HG02938 (cell line): Measurements from ENCODE around the gene ARHGAP15.
"Not testable (repeated sequence)": the region's sequence is repeated elsewhere in the genome, so short reads cannot be mapped to it uniquely, and the experiment has no call there.

Experiments used
- ATAC-seq: cut with Tn5 transposase; IDR thresholded peaks from one replicate; pipeline ENCODE4 v1.9.1; 2021; ENCODE audit warnings: mild to moderate bottlenecking, moderate library complexity; ENCODE audit not compliant: unreplicated experiment

The ARHGAP15 gene

DNA sequence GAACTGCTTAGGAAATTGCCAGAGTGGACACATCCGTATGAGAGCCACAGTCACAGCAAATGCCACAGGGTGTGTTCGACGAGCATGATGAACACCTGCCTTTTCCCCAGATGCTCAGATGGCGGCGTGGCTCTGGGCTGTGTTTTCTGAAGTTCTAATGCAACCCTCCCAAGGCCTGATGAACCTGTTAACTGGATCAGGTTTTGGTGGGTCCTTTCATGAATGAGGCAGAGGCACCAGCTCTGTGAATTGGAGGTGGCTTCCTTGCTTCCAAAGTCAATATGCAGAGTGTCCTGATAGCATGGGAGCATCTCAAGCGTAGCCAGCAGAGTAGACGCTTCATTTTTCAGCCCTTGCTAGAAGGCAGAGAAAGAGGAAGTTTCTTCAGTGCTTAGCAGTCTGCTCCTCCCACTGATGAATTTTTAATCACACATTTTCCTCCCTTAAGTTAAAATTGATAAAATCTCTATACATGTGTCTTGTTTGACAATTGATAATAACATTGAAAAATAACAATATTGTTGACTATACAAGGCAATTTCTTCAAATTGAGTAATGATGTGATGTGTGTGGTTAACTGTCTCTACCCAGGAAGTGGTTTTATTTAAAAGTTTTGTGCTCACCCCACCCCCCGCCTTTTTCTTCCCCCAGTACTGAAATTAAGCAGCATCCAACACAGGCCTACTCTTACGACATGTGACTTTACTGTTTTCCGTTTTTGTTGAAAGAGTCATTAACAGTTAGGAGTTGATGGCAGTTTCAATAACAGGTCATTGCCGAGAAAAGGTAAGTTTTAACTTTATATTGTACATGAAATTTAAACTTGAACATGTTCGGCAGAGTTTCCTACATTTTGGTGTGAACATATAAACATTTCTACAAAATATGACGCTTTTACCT, at the start of gene ARHGAP15:
Gene ARHGAP15 (plus strand): TSS at position 739 of the 900 bp plus-strand sequence.
- ATAC-seq = peak; percentile 94

- ATAC-seq = no peak
Observed at GRCh38 chr2:143081616-143082015, 47.6 kb upstream of the ARHGAP15 start.

- ATAC-seq = no peak
Observed at GRCh38 chr2:143083636-143084035, 45.6 kb upstream of the ARHGAP15 start.

DNA sequence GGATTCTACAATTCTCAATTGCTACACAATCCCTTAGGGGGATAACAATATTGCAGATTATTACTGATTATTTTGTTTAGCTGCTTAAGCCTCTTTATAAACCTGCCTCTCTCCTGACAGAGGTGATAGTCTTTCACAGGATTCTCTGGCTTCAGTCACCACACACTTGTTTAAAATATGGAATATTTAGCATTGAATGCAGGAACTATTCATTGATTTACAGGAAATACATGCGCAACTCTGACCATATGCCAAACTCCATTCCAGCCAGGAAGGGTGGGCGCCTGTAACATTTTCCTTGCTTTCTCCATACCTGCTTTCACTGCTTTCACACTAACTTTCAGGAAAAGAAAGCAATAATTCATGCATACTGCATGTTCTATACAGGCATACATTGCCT, 44.8 kb upstream of the ARHGAP15 start:
- no peak for ATAC-seq

DNA sequence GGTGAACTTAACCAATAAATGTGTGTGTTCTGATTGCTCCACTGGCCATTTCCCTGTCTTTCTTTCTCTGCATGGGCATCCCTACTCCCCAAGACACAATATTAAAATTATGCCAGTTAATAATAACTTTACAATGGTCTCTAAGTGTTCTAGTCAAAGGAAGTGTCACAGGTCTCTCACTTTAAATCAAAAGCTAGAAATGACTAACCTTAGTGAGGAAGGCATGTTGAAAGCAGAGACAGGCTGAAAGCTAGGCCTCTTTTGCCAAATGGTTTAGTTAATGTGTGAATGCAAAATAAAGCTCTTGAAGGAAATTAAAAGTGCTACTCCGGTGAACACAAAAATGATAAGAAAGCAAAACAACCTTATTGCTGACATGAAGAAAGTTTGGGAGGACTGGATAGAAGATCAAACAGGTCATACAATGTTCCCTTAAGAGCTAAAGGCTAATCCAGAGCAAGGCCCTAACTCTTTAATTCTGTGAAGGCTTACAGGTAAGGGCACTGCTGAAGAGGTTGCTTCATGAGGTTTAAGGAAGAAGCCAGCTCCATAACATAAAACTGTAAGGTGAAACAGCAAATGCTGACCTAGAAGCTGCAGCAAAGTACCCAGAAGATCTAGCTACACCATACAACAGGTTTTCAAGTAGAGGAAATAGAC, 44.0 kb upstream of the ARHGAP15 start:
- ATAC-seq = peak; percentile 68

GRCh38 chr2:143087033-143087432, 42.2 kb upstream of the ARHGAP15 start:
- ATAC-seq = no peak

DNA sequence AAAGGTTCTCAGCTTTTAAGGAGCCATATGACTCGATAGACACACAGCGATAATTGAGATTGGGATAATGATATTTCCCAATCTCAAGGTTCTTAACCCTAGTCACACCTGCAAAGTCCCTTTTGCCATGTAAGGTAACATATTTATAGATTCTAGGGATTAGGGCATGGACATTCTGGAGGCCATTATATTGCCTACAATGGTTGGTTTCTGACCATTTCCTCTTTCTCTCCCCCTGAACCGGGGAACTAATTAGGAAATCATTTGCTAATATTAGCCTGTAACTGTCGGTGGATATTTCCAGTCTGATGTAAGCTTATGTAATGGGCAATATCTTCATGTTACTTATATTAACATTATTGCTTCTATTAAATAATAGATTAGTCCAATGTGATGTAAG, 40.8 kb upstream of the ARHGAP15 start:
- ATAC-seq = no peak

GRCh38 chr2:143089520-143089919, 39.7 kb upstream of the ARHGAP15 start:
- not testable (repeated sequence) for ATAC-seq

DNA sequence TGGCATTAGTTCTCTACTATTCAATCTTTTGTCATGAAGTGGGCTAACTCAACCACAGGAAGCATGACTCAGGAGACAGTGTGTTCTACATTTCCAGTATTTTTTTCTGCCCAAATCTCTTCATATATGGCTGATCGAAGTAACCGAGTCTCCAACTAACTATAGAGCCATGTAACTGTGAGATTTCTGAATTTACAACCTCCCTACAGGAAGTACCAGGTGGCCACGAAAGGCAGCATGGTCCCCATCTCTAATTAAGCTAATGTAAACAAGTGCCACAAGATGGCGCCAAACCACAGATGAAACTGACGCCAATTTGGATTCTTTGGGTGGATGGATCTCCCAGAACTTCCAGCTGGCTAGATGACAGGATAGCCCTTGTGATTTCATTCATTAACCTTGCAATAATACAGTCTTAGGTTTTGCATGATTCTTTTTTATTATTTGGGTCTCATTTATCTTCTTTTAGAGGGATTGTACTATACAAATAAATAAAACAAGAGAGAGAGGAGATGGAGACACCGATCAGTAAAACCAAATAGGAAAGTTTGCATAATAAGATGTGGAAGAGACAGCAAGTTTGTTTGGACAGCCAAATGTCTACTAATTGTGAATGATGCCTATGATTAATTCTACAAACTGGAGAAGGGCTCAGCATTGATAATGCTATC, 18.3 kb upstream of the ARHGAP15 start:
- ATAC-seq = peak; percentile 81

- no peak for ATAC-seq
Observed at GRCh38 chr2:143117225-143117624, 12.0 kb upstream of the ARHGAP15 start.

GRCh38 chr2:143121079-143121478, 8.1 kb upstream of the ARHGAP15 start:
- ATAC-seq = no peak

- ATAC-seq = no peak
Observed at GRCh38 chr2:143121957-143122356, 7.3 kb upstream of the ARHGAP15 start.

DNA sequence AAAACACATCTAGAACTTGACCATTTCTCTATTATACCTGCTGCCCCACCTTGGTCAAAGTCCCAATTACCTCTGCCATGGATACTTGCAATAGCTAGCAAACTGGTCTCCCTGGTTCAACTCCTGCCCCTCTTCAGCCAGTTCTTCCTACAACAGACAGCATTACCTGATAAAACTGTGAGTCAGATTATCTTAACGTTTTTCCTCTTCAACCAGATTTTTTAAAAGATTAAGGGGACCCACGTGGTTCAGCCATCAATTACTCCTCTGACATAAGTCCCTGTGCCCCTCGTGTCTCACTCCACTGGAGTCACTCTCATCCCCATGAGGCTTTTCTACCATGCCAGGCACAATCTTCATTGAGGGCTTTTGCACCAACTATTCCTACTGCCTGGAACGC, 5.3 kb upstream of the ARHGAP15 start:
- no peak for ATAC-seq

DNA sequence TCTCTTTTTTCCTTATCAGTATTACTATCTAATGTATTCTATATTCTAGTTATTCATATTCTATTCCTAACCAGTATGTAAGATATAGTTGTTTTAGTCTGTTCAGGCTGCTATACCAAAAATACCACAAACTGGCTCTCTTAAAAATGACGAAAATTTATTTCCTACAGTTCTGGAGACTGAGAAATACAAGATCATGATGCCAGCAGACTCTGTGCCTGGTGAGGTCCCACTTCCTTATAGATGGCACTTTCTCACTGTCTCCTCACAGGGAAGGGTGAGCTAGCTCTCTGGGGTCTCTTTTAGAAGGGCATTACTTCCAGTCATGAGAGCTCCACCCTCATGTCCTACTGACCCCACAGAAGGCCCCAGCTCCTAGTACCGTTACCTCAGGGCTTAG, 4.8 kb upstream of the ARHGAP15 start:
- no peak for ATAC-seq

DNA sequence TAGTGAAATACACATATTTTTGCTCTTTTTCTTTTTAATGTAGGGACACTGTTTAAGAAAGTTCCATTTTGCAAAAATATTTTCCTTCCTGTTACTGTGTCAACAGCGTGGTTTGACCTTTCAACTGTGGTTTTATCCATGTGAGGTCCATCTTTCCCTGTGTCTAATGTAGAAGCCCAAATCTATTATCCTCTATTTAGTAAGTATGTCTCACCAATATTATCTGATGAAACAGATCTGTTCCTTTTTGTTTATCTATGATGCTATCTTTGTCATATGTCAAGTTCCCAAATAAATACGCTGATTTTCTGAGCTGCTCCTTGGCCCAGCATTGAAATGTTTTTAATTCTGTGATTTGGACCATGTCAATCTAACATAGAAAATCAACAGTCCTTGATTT, 3.5 kb upstream of the ARHGAP15 start:
- no peak for ATAC-seq

GRCh38 chr2:143132355-143132754, 3.1 kb downstream of the ARHGAP15 start:
- ATAC-seq = no peak

DNA sequence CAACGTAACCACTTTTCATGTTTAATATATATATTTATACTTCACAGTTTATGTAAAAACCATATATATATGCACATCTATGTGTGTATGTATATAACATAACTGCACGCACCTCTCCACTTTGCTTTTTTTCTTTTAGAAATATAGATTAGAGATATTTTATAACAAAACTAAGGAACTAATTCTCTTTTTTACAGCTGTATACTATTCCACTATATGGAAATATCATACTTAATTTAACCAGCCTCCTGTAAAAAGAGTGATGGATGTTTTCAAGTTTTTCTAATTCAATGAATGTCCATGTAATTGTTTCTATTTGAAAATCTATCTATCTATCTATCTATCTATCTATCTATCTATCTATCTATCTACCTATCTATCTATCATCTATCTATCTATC, 4.6 kb downstream of the ARHGAP15 start:
- ATAC-seq = no peak

DNA sequence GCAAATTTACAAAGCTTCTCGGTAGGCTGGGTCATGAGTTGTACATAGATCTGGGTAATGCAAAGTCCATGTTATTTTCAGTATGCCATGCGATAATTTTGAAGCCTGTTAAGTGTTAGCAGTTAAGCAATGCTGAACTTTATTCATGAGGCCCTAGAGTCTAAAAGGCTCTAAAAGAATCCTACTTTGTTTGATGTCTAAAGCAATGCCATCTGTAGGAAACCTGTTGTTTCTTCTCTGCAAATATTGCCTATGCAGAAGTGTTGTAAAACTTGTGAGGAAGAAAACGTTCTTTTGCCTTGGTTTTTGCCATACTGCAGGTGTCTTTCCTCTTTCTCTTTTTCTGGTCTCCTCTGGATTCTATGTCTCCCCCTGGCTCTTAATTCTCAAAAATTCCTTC, 9.1 kb downstream of the ARHGAP15 start:
- ATAC-seq = no peak

- no peak for ATAC-seq
Observed at GRCh38 chr2:143139835-143140393, 10.7 kb downstream of the ARHGAP15 start.

GRCh38 chr2:143140864-143141661, 11.8 kb downstream of the ARHGAP15 start:
- ATAC-seq = peak; percentile 80

DNA sequence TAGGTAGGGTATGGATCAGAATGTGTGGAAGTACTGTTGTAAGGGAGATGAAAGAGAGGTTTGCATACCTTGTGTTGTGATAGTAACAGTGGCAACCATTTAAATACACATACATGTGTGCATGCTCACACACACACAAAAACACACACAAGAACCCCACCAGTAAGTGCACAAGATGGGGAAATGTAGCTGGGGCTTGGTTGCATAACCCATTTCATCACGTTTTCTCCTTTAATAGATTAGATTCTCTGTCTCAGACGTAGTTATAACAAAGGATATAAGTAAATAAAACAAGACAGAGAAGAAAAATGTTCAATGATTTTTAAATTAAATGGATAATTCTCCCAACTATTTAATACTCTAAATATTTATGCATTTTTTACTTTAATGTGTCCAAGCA, 13.4 kb downstream of the ARHGAP15 start:
- ATAC-seq = no peak
